ENCODE measurements around the gene COA3. TPM values are rescaled to one million over a fixed set of nuclear protein-coding genes. Genes with fewer than 3 reads are reported as not detected.

The COA3 gene
- total RNA-seq, 2 experiments from 2014 or later, result 31.8 to 36.6 TPM

- Mint-ChIP-seq H3K4me3 (no peak overlapping the region), H3K36me3 (peaks cover 4% of the 10 kb centered on the region), H3K9me3 (no peaks in the 10 kb centered on the region), H3K4me1 (ENCODE audit: low read depth) (peaks cover 2% of the 10 kb centered on the region), H3K27ac (no peak overlapping the region), H3K27me3 (peaks cover 4% of the 10 kb centered on the region)
- CTCF ChIA-PET, result interaction anchor here (0.6 kb wide), 1 partner anchor 543 kb away, joined by 3 read pairs; no protein-coding TSS in a partner anchor
- no peak for DNase-seq
- POLR2A ChIA-PET, result no interaction called here
- intact Hi-C loops (cut with micrococcal nuclease), result no loop called here
These were observed 6.6 kb downstream of the COA3 start for GRCh38 chr17:42791948-42792347.

GRCh38 chr17:42787266-42787665, 11.2 kb downstream of the COA3 start:
- Mint-ChIP-seq H3K9me3 (no peaks in the 10 kb centered on the region), H3K36me3 (no peaks in the 10 kb centered on the region), H3K27ac (no peak overlapping the region), H3K27me3 (peaks cover 40% of the 10 kb centered on the region), H3K4me3 (no peak overlapping the region), H3K4me1 (ENCODE audit: low read depth) (peaks cover 26% of the 10 kb centered on the region)
- POLR2A ChIA-PET, result interaction anchor here (0.6 kb wide), 1 partner anchor 302 kb away, joined by 6 read pairs; no protein-coding TSS in a partner anchor
- CTCF ChIA-PET, result interaction anchor here (0.9 kb wide), 1 partner anchor 22 kb away, joined by 3 read pairs; no protein-coding TSS in a partner anchor
- intact Hi-C loops (cut with micrococcal nuclease), result no loop called here
- DNase-seq, result no peak

DNA sequence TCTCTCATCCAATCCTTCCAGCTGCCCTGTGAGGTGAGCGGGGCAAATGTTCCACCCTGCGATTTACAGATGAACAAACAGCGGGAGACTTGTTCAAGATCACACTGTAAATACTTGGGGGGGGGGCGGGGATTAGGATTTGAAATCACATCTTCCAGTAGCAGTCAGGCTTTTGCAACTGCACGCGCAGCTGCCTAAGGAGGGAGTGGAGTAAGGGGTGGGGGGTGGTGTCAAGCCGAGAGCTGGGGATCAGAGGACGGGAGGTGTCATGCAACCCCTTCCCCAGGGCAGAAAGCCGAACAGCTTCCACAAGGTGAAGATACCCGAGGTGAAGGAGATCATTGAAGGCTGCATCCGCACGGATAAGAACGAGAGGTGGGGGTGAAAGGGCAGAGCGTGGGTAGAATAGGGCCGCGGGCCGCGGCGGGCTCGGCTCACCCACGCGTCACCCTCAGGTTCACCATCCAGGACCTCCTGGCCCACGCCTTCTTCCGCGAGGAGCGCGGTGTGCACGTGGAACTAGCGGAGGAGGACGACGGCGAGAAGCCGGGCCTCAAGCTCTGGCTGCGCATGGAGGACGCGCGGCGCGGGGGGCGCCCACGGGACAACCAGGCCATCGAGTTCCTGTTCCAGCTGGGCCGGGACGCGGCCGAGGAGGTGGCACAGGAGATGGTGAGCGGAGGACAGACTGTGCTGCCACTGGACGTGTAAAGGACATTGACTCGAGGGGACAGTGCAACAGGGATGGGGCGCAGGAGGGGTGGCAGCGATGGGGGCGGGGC, 13.5 kb downstream of the COA3 start:
- CTCF ChIA-PET, result interaction anchor here (0.6 to 1.1 kb wide), 2 partner anchors 35 to 255 kb away, joined by 3 read pairs; no protein-coding TSS in a partner anchor
- peaks cover 27% of the 10 kb centered on the region for H3K4me1 Mint-ChIP-seq (ENCODE audit: low read depth)
- H3K9me3 Mint-ChIP-seq, result no peaks in the 10 kb centered on the region
- H3K36me3 Mint-ChIP-seq, result no peaks in the 10 kb centered on the region
- POLR2A ChIA-PET, result interaction anchor here (0.8 kb wide), 1 partner anchor 38 kb away, joined by 3 read pairs; no protein-coding TSS in a partner anchor
- intact Hi-C loops (cut with micrococcal nuclease), result no loop called here
- H3K27ac Mint-ChIP-seq, result no peak overlapping the region
- H3K4me3 Mint-ChIP-seq, result no peak overlapping the region
- DNase-seq, result no peak
- H3K27me3 Mint-ChIP-seq, result peaks cover 51% of the 10 kb centered on the region

DNA sequence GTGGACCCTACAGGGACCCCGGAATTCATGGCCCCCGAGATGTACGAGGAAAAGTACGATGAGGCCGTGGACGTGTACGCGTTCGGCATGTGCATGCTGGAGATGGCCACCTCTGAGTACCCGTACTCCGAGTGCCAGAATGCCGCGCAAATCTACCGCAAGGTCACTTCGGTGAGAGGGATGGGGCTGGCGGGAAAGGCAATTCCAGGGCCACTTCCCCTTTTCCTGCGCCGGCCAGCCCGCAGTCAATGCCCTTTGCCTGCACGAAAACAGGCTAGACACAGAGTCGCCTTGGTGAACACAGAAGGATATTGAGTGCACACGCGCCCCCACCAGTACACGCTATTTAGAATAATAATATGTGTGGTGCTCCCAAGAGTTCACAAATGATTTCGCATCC, 14.1 kb downstream of the COA3 start:
- CTCF ChIA-PET, result interaction anchor here (1.1 kb wide), 1 partner anchor 36 kb away, joined by 3 read pairs; no protein-coding TSS in a partner anchor
- intact Hi-C loops (cut with micrococcal nuclease), result no loop called here
- peaks cover 27% of the 10 kb centered on the region for H3K4me1 Mint-ChIP-seq (ENCODE audit: low read depth)
- no peak for DNase-seq
- peaks cover 5% of the 10 kb centered on the region for H3K36me3 Mint-ChIP-seq
- H3K4me3 Mint-ChIP-seq, result no peak overlapping the region
- no peaks in the 10 kb centered on the region for H3K9me3 Mint-ChIP-seq
- no peak overlapping the region for H3K27ac Mint-ChIP-seq
- POLR2A ChIA-PET, result interaction anchor here (0.8 kb wide), 1 partner anchor 38 kb away, joined by 3 read pairs; no protein-coding TSS in a partner anchor
- H3K27me3 Mint-ChIP-seq, result peaks cover 54% of the 10 kb centered on the region

GRCh38 chr17:42783791-42784138, 14.7 kb downstream of the COA3 start:
- CTCF ChIA-PET, result no interaction called here
- Mint-ChIP-seq H3K4me3 (no peak overlapping the region), H3K27ac (no peak overlapping the region), H3K36me3 (peaks cover 11% of the 10 kb centered on the region), H3K9me3 (no peaks in the 10 kb centered on the region), H3K27me3 (peaks cover 54% of the 10 kb centered on the region), H3K4me1 (ENCODE audit: low read depth) (peaks cover 27% of the 10 kb centered on the region)
- intact Hi-C loops (cut with micrococcal nuclease), result no loop called here
- POLR2A ChIA-PET, result no interaction called here
- DNase-seq, result no peak

- intact Hi-C loops (cut with micrococcal nuclease), result no loop called here
- ChIA-PET POLR2A (no interaction called here), CTCF (no interaction called here)
- H3K9me3 Mint-ChIP-seq, result no peaks in the 10 kb centered on the region
- H3K4me3 Mint-ChIP-seq, result no peak overlapping the region
- peaks cover 54% of the 10 kb centered on the region for H3K27me3 Mint-ChIP-seq
- no peak overlapping the region for H3K27ac Mint-ChIP-seq
- H3K36me3 Mint-ChIP-seq, result peaks cover 12% of the 10 kb centered on the region
- peaks cover 27% of the 10 kb centered on the region for H3K4me1 Mint-ChIP-seq (ENCODE audit: low read depth)
- no peak for DNase-seq
These were observed 15.3 kb downstream of the COA3 start for GRCh38 chr17:42783062-42783790.

DNA sequence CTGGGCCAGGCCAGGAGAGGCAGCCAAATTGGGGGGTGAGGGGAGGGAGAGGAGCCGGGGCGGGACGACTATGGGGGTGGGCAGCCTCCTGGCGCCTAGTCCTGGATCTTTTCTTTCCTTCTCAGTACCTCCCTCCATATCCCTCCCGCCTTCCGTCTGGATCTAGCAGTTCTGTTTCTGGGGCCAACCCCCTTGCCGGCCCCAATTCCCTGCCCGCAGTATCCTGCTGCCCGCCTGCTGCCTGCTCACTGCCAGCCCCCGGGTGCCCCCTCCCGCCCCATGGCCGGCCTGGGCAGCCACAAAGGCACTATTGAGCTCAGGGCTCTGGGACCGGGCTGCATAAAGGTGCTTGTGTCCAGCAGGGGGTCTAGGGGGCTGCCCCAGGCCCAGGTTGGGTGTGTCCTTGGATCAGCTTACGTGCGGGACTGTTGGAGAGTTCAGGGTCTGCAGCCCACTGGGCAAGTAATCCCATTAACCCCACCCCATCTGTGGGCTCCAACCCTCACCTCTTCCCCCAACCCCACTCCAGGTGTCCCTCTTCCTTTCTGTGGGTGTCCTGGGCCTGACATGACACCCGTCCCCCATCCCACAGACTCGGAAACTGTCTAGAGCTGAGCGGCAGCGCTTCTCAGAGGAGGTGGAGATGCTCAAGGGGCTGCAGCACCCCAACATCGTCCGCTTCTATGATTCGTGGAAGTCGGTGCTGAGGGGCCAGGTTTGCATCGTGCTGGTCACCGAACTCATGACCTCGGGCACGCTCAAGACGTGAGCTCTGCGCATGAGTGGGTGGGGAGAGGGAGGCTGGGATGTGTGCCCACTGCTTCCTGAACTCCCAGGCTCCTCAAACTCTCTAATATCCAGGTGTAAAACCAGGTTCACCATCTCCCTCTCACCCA, 16.1 kb downstream of the COA3 start:
- peaks cover 27% of the 10 kb centered on the region for H3K4me1 Mint-ChIP-seq (ENCODE audit: low read depth)
- H3K36me3 Mint-ChIP-seq, result peaks cover 18% of the 10 kb centered on the region
- intact Hi-C loops (cut with micrococcal nuclease), result no loop called here
- H3K4me3 Mint-ChIP-seq, result no peak overlapping the region
- peaks cover 51% of the 10 kb centered on the region for H3K27me3 Mint-ChIP-seq
- H3K27ac Mint-ChIP-seq, result no peak overlapping the region
- CTCF ChIA-PET, result no interaction called here
- POLR2A ChIA-PET, result no interaction called here
- no peak for DNase-seq
- H3K9me3 Mint-ChIP-seq, result no peaks in the 10 kb centered on the region

GRCh38 chr17:42781639-42782165, 16.8 kb downstream of the COA3 start:
- peaks cover 20% of the 10 kb centered on the region for H3K36me3 Mint-ChIP-seq
- CTCF ChIA-PET, result no interaction called here
- no peak overlapping the region for H3K4me3 Mint-ChIP-seq
- no peaks in the 10 kb centered on the region for H3K9me3 Mint-ChIP-seq
- no peak overlapping the region for H3K27ac Mint-ChIP-seq
- intact Hi-C loops (cut with micrococcal nuclease), result no loop called here
- DNase-seq, result no peak
- POLR2A ChIA-PET, result no interaction called here
- peaks cover 27% of the 10 kb centered on the region for H3K4me1 Mint-ChIP-seq (ENCODE audit: low read depth)
- H3K27me3 Mint-ChIP-seq, result peaks cover 48% of the 10 kb centered on the region

- ChIA-PET CTCF (interaction anchor here (4.7 kb wide), 1 partner anchor 17 kb away, joined by 18 read pairs; no protein-coding TSS in a partner anchor), POLR2A (no interaction called here)
- Mint-ChIP-seq H3K27me3 (peaks cover 46% of the 10 kb centered on the region), H3K36me3 (peaks cover 20% of the 10 kb centered on the region), H3K4me3 (no peak overlapping the region), H3K9me3 (no peaks in the 10 kb centered on the region), H3K4me1 (ENCODE audit: low read depth) (peaks cover 27% of the 10 kb centered on the region), H3K27ac (no peak overlapping the region)
- intact Hi-C loops (cut with micrococcal nuclease), result no loop called here
- no peak for DNase-seq
These were observed 17.5 kb downstream of the COA3 start for GRCh38 chr17:42780851-42781638.

DNA sequence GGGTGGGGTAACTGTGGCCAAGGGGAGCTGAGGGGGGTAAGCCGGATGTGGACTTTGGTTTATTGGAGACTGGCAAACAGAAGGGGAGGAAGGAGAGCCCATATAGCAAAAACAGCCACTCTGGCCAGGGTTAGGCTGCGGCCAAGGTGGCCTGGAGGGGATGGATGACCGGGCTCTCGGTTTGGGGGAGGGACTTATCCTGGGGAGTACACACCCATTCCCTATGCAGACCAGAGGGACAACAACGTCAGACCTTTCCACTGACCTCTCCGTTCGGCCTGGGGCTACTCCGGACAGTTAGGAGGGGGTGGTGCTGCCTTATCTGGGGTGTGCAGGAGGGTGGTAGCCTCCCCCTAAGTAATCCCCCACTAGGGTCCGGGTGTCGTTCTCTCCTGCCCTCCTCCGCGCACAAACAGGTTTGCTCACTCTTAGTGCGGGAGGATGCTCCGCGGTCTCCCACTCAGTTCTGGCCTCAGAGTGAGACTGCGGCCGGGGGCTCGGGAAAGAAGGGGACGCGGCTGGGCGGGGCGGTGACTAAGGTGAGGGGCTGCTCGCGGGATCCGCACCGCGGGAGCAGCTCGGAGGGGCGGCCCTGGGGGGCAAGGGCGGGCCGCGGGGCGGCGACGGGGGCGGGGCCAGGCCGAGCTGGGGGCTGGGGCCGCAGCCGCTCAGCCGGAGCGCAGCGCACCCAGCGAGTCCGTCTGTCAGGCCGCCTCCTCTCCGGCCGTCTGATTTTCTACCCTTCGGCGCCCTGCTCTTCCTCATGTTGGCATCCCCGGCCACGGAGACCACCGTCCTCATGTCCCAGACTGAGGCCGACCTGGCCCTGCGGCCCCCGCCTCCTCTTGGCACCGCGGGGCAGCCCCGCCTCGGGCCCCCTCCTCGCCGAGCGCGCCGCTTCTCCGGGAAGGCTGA, 18.3 kb downstream of the COA3 start, which contains the start of gene WNK4:
TSS of gene WNK4 (plus strand) at position 675 of the 915 bp plus-strand sequence. CDS start at position 764, 89 bp downstream.
- Mint-ChIP-seq H3K27ac (no peak within 1 kb of the TSS), H3K36me3 (peaks cover 26% of the 10 kb centered on the region), H3K9me3 (no peaks in the 10 kb centered on the region), H3K4me1 (ENCODE audit: low read depth) (peaks cover 23% of the 10 kb centered on the region), H3K27me3 (peaks cover 40% of the 10 kb centered on the region), H3K4me3 (no peak within 1 kb of the TSS)
- POLR2A ChIA-PET, result no interaction called here
- DNase-seq, result no peak
- intact Hi-C loops (cut with micrococcal nuclease), result no loop called here
- CTCF ChIA-PET, result interaction anchor here (4.7 kb wide), 1 partner anchor 17 kb away, joined by 18 read pairs; no protein-coding TSS in a partner anchor

All from activated CD4-positive, alpha-beta memory T cell treated with anti-CD3 and anti-CD28 coated beads for 36 hours (primary cell).